ENCODE data around the gene MRPS23. TPM values are rescaled to one million over a fixed set of nuclear protein-coding genes. Genes with fewer than 3 reads are reported as not detected.
A peak's percentile ranks its signal among the peaks of the same experiment; 100 is the strongest.
"Not testable (repeated sequence)": the region's sequence is repeated elsewhere in the genome, so short reads cannot be mapped to it uniquely, and the experiment has no call there.

Gene MRPS23
- polyA plus RNA-seq, 1 experiment, result 33.7 TPM

GRCh38 chr17:57852092-57852954 is 2.5 kb upstream of the MRPS23 start:
- Histone ChIP-seq H3K4me3 (ENCODE audit: low read depth, low read length) (no peak overlapping the region), H3K36me3 (ENCODE audit: control insufficient read depth, insufficient read depth, low read length) (no peaks in the 10 kb centered on the region; the same call in 1 of the 2 replicates), H3K27me3 (ENCODE audit: control insufficient read depth, insufficient read depth, low read length) (no peaks in the 10 kb centered on the region)
- ChIA-PET POLR2A (interaction anchor here (0.6 kb wide), 1 partner anchor 960 kb away, joined by 5 read pairs; no protein-coding TSS in a partner anchor), CTCF (interaction anchor here (0.6 to 15.8 kb wide), 3 partner anchors 68 to 145 kb away, joined by 4 to 371 read pairs (median 5); no protein-coding TSS in a partner anchor)
- no peak for TF ChIP-seq CTCF (IDR thresholded peaks at IDR 0.05; ENCODE audit: insufficient read depth, low read depth, low read length)
- no peak for DNase-seq (ENCODE audit: low read depth)

DNA sequence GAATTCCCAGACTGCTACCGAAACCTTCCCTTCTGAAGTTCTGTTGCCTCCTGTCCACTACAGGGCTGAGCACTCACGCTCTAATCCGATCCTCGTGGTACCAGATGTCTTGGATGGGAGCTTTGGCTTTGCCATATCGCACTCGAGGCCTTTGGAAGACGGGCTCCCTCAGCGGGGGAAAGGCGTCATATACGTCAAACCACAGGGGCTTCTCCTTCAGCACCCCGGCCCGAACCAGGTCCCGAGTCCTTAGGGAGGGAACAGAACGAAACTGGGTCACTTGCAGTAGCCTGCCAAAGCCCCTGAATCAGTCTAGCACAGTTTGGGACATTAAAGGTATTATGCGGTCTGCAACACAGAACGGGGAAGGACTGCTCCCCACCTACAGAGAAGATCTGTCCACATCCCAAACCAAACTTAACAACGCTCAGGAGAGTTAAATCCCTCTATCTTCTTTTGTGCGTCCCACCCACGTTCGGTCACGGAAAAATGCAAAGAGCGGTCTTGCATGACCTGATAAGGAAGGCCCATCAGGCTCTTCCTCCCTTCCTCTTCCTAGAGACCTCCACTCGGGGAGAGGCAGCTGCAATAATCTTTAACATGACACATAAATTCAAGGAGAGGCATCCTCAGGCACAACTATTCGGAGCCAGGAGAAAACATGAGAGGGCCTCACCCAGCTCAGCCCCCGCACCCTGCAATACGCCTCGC is 526 bp downstream of the MRPS23 start:
- no peak for DNase-seq (ENCODE audit: low read depth)
- Histone ChIP-seq H3K4me3 (ENCODE audit: low read depth, low read length) (peak overlapping the region; percentile 75), H3K36me3 (ENCODE audit: control insufficient read depth, insufficient read depth, low read length) (peaks cover 1% of the 10 kb centered on the region), H3K27me3 (ENCODE audit: control insufficient read depth, insufficient read depth, low read length) (no peaks in the 10 kb centered on the region)
- POLR2A ChIA-PET, result no interaction called here
- CTCF ChIA-PET, result interaction anchor here (0.8 to 15.8 kb wide), 8 partner anchors 9 to 148 kb away, joined by 3 to 371 read pairs (median 6); no protein-coding TSS in a partner anchor
- no peak for TF ChIP-seq CTCF (IDR thresholded peaks at IDR 0.05; ENCODE audit: insufficient read depth, low read depth, low read length)

- POLR2A ChIA-PET; H3K36me3 ChIP-seq (ENCODE audit: control insufficient read depth, insufficient read depth, low read length); H3K27me3 ChIP-seq (ENCODE audit: control insufficient read depth, insufficient read depth, low read length); H3K4me3 ChIP-seq (ENCODE audit: low read depth, low read length); DNase-seq (ENCODE audit: low read depth): not testable (repeated sequence)
- CTCF ChIA-PET, result interaction anchor here (1.1 to 5.6 kb wide), 3 partner anchors 12 to 154 kb away, joined by 3 to 42 read pairs (median 28); no protein-coding TSS in a partner anchor
These were observed 3.5 kb downstream of the MRPS23 start for GRCh38 chr17:57846056-57846945.

DNA sequence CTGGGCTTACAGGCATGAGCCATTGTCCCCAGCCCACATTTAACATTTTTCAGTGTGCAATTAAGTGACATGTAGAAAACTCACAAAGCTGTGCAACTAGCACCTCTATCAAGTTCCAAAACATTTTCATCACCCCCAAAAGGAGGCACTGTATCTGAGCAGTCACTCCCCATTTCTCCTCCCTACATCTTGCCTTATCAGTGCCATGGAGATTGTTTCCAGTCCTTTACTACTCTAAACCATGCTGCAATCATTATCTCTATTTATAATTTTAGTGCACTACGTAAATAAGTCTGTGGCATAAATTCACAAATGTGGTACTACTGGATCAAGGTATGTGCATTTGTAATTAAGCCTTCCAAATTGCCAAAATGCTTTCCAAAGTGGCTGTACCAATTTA is 7.6 kb downstream of the MRPS23 start:
- Histone ChIP-seq H3K36me3 (ENCODE audit: control insufficient read depth, insufficient read depth, low read length) (peaks cover 7% of the 10 kb centered on the region), H3K27me3 (ENCODE audit: control insufficient read depth, insufficient read depth, low read length) (no peaks in the 10 kb centered on the region), H3K4me3 (ENCODE audit: low read depth, low read length) (no peak overlapping the region)
- no peak for TF ChIP-seq CTCF (IDR thresholded peaks at IDR 0.05; ENCODE audit: insufficient read depth, low read depth, low read length)
- no peak for DNase-seq (ENCODE audit: low read depth)
- ChIA-PET POLR2A (no interaction called here), CTCF (interaction anchor here (5.6 kb wide), 1 partner anchor 9 kb away, joined by 42 read pairs; no protein-coding TSS in a partner anchor)

- Histone ChIP-seq H3K36me3 (ENCODE audit: control insufficient read depth, insufficient read depth, low read length) (peaks cover 6% of the 10 kb centered on the region), H3K4me3 (ENCODE audit: low read depth, low read length) (no peak overlapping the region), H3K27me3 (ENCODE audit: control insufficient read depth, insufficient read depth, low read length) (no peaks in the 10 kb centered on the region)
- ChIA-PET POLR2A (no interaction called here), CTCF (interaction anchor here (0.8 kb wide), 1 partner anchor 596 kb away, joined by 4 read pairs; no protein-coding TSS in a partner anchor)
- TF ChIP-seq CTCF (IDR thresholded peaks at IDR 0.05; ENCODE audit: insufficient read depth, low read depth, low read length), result no peak
- no peak for DNase-seq (ENCODE audit: low read depth)
These were observed 10.3 kb downstream of the MRPS23 start for GRCh38 chr17:57839571-57839923.
